Spleen (tissue), 11 donors: ENCODE measurements around the gene CLEC10A. TPM values are rescaled to one million over a fixed set of nuclear protein-coding genes. Genes with fewer than 3 reads are reported as not detected.
A peak's percentile ranks its signal among the peaks of the same experiment; 100 is the strongest.

Experiments
- DNase-seq: peaks from one replicate; pipeline ENCODE4 v3.0.0-alpha.2; 2020
- H3K27ac ChIP-seq, 8 donors: fragments of 200-600 bp; sonication (generic) in 7 of 8; 1 replicate in 4 of 8; 2 replicates in 4 of 8; pipeline versions ENCODE4 v1.5.0 to v1.8.0; 2016 to 2021; ENCODE audit warnings: inconsistent platforms in 4 of 8, mild to moderate bottlenecking in 4 of 8, moderate library complexity in 1 of 8
- H3K27me3 ChIP-seq, 7 donors: fragments of 200-600 bp; sonication (generic) in 6 of 7; replicated peaks in 1 of 7; 1 replicate in 4 of 7; 2 replicates in 3 of 7; pipeline versions ENCODE4 v1.5.0 to v1.8.0; 2016 to 2021; ENCODE audit warnings: inconsistent platforms in 3 of 7, mild to moderate bottlenecking in 1 of 7
- H3K36me3 ChIP-seq, 6 donors: fragments of 200-600 bp; sonication (generic) in 5 of 6; 1 replicate in 4 of 6; 2 replicates in 2 of 6; pipeline versions ENCODE4 v1.5.0 to v1.8.0; 2016 to 2021; ENCODE audit warnings: inconsistent platforms in 2 of 6
- H3K4me1 ChIP-seq, 6 donors: fragments of 200-600 bp; sonication (generic) in 5 of 6; 1 replicate in 3 of 6; 2 replicates in 3 of 6; pipeline versions ENCODE4 v1.5.0 to v1.8.0; 2016 to 2021; ENCODE audit warnings: inconsistent platforms in 3 of 6
- H3K4me3 ChIP-seq, 8 donors: fragments of 200-600 bp; sonication (generic) in 7 of 8; 1 replicate in 4 of 8; 2 replicates in 4 of 8; pipeline versions ENCODE4 v1.5.0 to v1.8.0; 2016 to 2021; ENCODE audit warnings: inconsistent platforms in 4 of 8, mild to moderate bottlenecking in 4 of 8, moderate library complexity in 2 of 8
- H3K9me3 ChIP-seq, 8 donors: fragments of 200-600 bp; sonication (generic) in 7 of 8; 1 replicate in 4 of 8; 2 replicates in 4 of 8; pipeline versions ENCODE4 v1.5.0 to v1.8.0; 2016 to 2021; ENCODE audit warnings: inconsistent platforms in 4 of 8
- POLR2A ChIP-seq, 3 donors: fragments of 450-650 bp; IDR thresholded peaks; one replicate each; pipeline ENCODE4 v1.5.1; 2017; ENCODE audit warnings: antibody characterized with exemption in 3 of 3, mild to moderate bottlenecking in 1 of 3
- POLR2AphosphoS5 ChIP-seq, 3 donors: sonication (generic); formaldehyde crosslinking; IDR thresholded peaks; one replicate each; pipeline ENCODE4 v1.5.1; 2017; ENCODE audit warnings: antibody characterized with exemption in 3 of 3
- WGBS, 5 donors: extraction: QIAGEN DNeasy Blood & Tissue Kit in 3 of 5; methylation state at CpG; one replicate each; pipeline versions ENCODE4 v1.1.5 to v1.1.7; 2013 to 2018; 5-methylcytosine and 5-hydroxymethylcytosine counted together
- intact Hi-C: fragments of 100-400 bp; cut with DNase I; formaldehyde crosslinking; loops from one replicate; pipeline ENCODE4 v1.15.0; 2023; ENCODE audit warnings: low total_unique reads
- polyA plus RNA-seq, 3 donors: library from polyadenylated mRNA; stranded (reverse); fragments of 200-250 nt; gene quantifications; one replicate each; pipeline ENCODE4 v1.2.1, GENCODE V29; 2013
- total RNA-seq, 7 donors: library from RNA; depleted of rRNA in 3 of 7; stranded (reverse); fragments of >200 nt in 3 of 7; fragmentation: NEBNext Ultra II Directional in 4 of 7; extraction: Animal tissue kit (Norgen Biotek cat#: 25700) in 4 of 7; gene quantifications; one replicate each; pipeline versions ENCODE4 v1.1.0 to v1.2.1, GENCODE V29; 2016 to 2021
- TF ChIP-seq, protein P1 (sequence below), 11 experiments: fragments of 200-600 bp in 7 of 11; fragments of 450-650 bp in 4 of 11; sonication (generic) in 4 of 11; IDR thresholded peaks in 8 of 11; conservative IDR thresholded peaks in 3 of 11; 1 replicate in 7 of 11; 2 replicates in 4 of 11; pipeline versions ENCODE4 v1.4.0 to v1.8.0; 2016 to 2021; ENCODE audit warnings: antibody characterized with exemption in 11 of 11, inconsistent platforms in 4 of 11, mild to moderate bottlenecking in 1 of 11
- donor health status: healthy with polysubstance abuse.
- donor health status: DM: no; HTN: no; CAD: no; lungs with moderate emphysema.
- donor health status: DM: no; HTN: no; CAD: no.
- donor health status: Bipolar disorder and iron deficiency.
- donor health status: healthy.
- donor health status: DM: no; HTN: no; CAD: no.
- donor health status: DM: yes; HTN: yes; CAD: no.

The CLEC10A gene
- total and polyA plus RNA-seq, 10 donors = 0.85 to 22.2 (median 6.7) TPM

DNA sequence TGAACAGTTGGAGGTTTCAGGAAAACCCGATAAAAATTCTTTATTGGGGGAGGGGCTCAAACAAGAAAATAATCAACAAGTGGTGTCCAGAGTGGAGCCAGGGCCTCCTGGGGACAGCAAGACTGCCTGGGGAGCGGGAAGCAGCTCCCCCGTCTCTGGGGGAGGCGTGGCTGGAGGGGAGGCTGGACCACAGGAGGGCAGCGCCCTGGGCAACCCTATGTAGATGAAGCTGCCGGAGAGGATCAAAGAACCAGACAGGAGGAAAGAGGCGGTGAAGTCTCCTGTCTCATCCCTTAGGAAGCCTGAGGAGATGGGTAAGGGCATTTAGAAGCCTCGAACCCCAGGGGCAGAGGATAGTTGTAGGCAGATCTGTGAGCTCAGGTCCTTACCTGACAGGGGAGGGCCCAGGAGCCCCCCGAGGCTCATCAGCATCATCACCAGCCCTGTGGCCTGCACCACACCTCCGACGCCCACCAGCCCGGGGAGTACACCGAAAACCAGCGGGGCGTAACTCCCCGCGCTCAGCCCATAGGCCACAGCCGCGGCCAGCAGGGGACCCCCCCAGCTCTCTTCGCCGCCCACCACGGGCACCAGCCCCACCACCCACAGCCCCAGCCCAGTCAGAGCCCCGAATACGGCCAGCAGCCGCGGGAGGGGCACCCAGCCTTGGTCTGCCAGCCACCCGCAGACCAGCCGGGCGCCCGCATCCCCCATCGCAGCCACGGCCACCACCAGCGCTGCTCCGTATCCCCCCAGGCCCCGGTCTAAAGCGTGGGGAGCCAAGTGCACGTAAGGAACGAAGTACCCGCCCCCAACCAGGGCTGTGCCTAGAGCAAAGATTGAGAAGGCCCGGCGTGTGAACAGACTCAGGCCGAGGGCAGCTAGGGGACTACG, 38.2 kb downstream of the CLEC10A start:
- Histone ChIP-seq H3K27ac (peak overlapping the region; percentile 15 to 66 (median 36)), H3K27me3 (peaks cover 0 to 50% (median 24%) of the 10 kb centered on the region in 7 donors), H3K4me3 (peak overlapping the region in 7 of 8 donors; percentile 34 to 66 (median 43)), H3K4me1 (peaks cover 25 to 72% (median 52%) of the 10 kb centered on the region in 6 donors), H3K9me3 (no peaks in the 10 kb centered on the region), H3K36me3 (peaks cover 0 to 4% (median 0%) of the 10 kb centered on the region in 6 donors)
- 27 to 39% (median 33%) methylated on average over 20 to 43 of the region's 43 CpGs for WGBS, 5 donors
- intact Hi-C loops = loop anchor here (10.0 kb wide), 1 partner anchor 263 kb away; the partner anchor contains the start of gene EIF5A
- TF ChIP-seq, protein P1, sequence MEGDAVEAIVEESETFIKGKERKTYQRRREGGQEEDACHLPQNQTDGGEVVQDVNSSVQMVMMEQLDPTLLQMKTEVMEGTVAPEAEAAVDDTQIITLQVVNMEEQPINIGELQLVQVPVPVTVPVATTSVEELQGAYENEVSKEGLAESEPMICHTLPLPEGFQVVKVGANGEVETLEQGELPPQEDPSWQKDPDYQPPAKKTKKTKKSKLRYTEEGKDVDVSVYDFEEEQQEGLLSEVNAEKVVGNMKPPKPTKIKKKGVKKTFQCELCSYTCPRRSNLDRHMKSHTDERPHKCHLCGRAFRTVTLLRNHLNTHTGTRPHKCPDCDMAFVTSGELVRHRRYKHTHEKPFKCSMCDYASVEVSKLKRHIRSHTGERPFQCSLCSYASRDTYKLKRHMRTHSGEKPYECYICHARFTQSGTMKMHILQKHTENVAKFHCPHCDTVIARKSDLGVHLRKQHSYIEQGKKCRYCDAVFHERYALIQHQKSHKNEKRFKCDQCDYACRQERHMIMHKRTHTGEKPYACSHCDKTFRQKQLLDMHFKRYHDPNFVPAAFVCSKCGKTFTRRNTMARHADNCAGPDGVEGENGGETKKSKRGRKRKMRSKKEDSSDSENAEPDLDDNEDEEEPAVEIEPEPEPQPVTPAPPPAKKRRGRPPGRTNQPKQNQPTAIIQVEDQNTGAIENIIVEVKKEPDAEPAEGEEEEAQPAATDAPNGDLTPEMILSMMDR (IDR thresholded peaks at IDR 0.05 in 8 of 11, conservative IDR thresholded peaks at IDR 0.05 in 3 of 11) = no peak
- TF ChIP-seq POLR2A (IDR thresholded peaks at IDR 0.05) (no peak), POLR2AphosphoS5 (IDR thresholded peaks at IDR 0.05) (peak in 2 of 3 donors; percentile 4 to 14)
- DNase-seq = no peak

DNA sequence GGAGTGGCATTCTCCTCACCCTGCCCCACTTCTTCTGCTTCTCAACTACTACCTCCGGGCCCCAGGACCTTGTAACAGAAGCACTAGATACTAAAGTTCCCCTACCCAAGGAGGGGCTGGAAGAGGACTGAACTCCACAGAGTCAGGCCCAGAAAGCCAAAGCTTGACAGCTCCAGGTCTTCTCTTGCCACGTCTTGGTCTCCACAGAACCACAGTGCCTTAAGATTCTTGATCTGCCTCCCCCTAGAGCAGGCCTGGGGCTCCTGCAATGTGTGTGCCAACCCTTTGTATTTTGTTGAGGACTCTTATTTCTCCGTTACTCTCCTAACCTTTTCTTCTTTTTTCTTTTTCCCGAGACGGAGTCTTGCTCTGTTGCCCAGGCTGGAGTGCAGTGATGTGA, 40.2 kb downstream of the CLEC10A start:
- intact Hi-C loops = loop anchor here (10.0 kb wide), 1 partner anchor 265 kb away; the partner anchor contains the start of gene EIF5A
- H3K27me3 ChIP-seq = peaks cover 0 to 34% (median 24%) of the 10 kb centered on the region in 7 donors
- H3K36me3 ChIP-seq = peaks cover 0 to 4% (median 0%) of the 10 kb centered on the region in 6 donors
- no peak overlapping the region for H3K4me3 ChIP-seq
- no peak for DNase-seq
- 89 to 93% (median 91%) methylated on average over 5 of the region's 5 CpGs for WGBS, 5 donors
- TF ChIP-seq POLR2A (IDR thresholded peaks at IDR 0.05) = no peak
- TF ChIP-seq, protein P1 (IDR thresholded peaks at IDR 0.05 in 8 of 11, conservative IDR thresholded peaks at IDR 0.05 in 3 of 11) = no peak
- no peak for TF ChIP-seq POLR2AphosphoS5 (IDR thresholded peaks at IDR 0.05)
- H3K9me3 ChIP-seq = no peaks in the 10 kb centered on the region
- H3K4me1 ChIP-seq = peaks cover 28 to 74% (median 52%) of the 10 kb centered on the region in 6 donors
- H3K27ac ChIP-seq = no peak overlapping the region

DNA sequence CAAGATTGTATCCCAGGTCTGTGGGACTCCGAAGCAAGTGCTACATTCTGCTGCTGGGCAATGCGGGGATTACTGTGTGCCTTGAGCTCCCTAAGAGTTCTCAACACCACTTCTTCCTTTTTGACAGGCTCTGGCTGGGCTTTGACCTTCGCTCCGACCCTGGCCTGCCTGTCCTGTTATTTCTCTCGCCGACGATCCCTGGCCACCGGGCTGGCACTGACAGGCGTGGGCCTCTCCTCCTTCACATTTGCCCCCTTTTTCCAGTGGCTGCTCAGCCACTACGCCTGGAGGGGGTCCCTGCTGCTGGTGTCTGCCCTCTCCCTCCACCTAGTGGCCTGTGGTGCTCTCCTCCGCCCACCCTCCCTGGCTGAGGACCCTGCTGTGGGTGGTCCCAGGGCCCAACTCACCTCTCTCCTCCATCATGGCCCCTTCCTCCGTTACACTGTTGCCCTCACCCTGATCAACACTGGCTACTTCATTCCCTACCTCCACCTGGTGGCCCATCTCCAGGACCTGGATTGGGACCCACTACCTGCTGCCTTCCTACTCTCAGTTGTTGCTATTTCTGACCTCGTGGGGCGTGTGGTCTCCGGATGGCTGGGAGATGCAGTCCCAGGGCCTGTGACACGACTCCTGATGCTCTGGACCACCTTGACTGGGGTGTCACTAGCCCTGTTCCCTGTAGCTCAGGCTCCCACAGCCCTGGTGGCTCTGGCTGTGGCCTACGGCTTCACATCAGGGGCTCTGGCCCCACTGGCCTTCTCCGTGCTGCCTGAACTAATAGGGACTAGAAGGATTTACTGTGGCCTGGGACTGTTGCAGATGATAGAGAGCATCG, 41.8 kb downstream of the CLEC10A start:
- intact Hi-C loops = no loop called here
- H3K27ac ChIP-seq = peak overlapping the region in 6 of 8 donors; percentile 32 to 69 (median 55)
- peaks cover 0 to 4% (median 0%) of the 10 kb centered on the region in 6 donors for H3K36me3 ChIP-seq
- peak; percentile 77 for DNase-seq
- peaks cover 0 to 18% (median 13%) of the 10 kb centered on the region in 7 donors for H3K27me3 ChIP-seq
- no peak overlapping the region for H3K4me3 ChIP-seq
- peaks cover 19 to 77% (median 54%) of the 10 kb centered on the region in 6 donors for H3K4me1 ChIP-seq
- whole genome bisulfite sequencing, 5 donors = 76 to 90% (median 84%) methylated on average over 18 to 19 of the region's 19 CpGs
- TF ChIP-seq, protein P1 (IDR thresholded peaks at IDR 0.05 in 8 of 11, conservative IDR thresholded peaks at IDR 0.05 in 3 of 11) = no peak
- TF ChIP-seq POLR2AphosphoS5 (IDR thresholded peaks at IDR 0.05) = peak in 2 of 3 donors; percentile 32 to 38
- no peaks in the 10 kb centered on the region for H3K9me3 ChIP-seq
